Measurements from ENCODE around the gene ZMYM5.

- TF ChIP-seq GATA2 (IDR thresholded peaks at IDR 0.05; ENCODE audit: low read depth, low read length): no peak
- TF ChIP-seq GATA3 (IDR thresholded peaks at IDR 0.05; ENCODE audit: low read depth, low read length): no peak
Observed at GRCh38 chr13:19888799-19889198, 25.4 kb upstream of the ZMYM5 start.

All from SH-SY5Y (cell line).